Keratinocyte (primary cell): Measurements from ENCODE around the gene FICD. TPM values are rescaled to one million over a fixed set of nuclear protein-coding genes. Genes with fewer than 3 reads are reported as not detected.

Source experiments
- DNase-seq: peaks from one replicate; pipeline ENCODE4 v3.0.0-alpha.2; 2011; ENCODE audit warnings: low read depth, missing footprints, low spot score
- FAIRE-seq: peaks from 2 replicates; lab custom pipeline; 2011; peaks lifted over from hg19 to GRCh38; lab: Jason Lieb, UNC
- H2AFZ ChIP-seq: 2 replicates; pipeline ENCODE4 v1.6.0; 2012; ENCODE audit warnings: low read length, control low read depth, inconsistent platforms; ENCODE audit not compliant: control insufficient read depth
- H3K27ac ChIP-seq: 2 replicates; pipeline ENCODE4 v1.5.1; 2011; ENCODE audit warnings: low read length; ENCODE audit not compliant: control insufficient read depth, insufficient read depth
- H3K27me3 ChIP-seq: 3 replicates; pipeline ENCODE4 v1.6.0; 2011; ENCODE audit warnings: low read length; ENCODE audit not compliant: control insufficient read depth, insufficient read depth; ENCODE audit errors: extremely low read depth
- H3K36me3 ChIP-seq, 2 experiments: 2 replicates in 1 of 2; 3 replicates in 1 of 2; pipeline ENCODE4 v1.5.1; 2011; ENCODE audit warnings: low read length in 2 of 2, mild to moderate bottlenecking in 1 of 2; ENCODE audit not compliant: control insufficient read depth in 2 of 2, insufficient read depth in 2 of 2; ENCODE audit errors: extremely low read depth in 1 of 2
- H3K4me1 ChIP-seq: 3 replicates; pipeline ENCODE4 v1.5.1; 2011; ENCODE audit warnings: low read length; ENCODE audit not compliant: control insufficient read depth, insufficient read depth; ENCODE audit errors: extremely low read depth
- H3K4me2 ChIP-seq: 3 replicates; pipeline ENCODE4 v1.6.0; 2011; ENCODE audit warnings: low read depth, low read length; ENCODE audit not compliant: control insufficient read depth, insufficient read depth; ENCODE audit errors: extremely low read depth
- H3K4me3 ChIP-seq, 3 experiments: fragments of 200-600 bp in 1 of 3; sonication (generic) in 1 of 3; 2 replicates in 2 of 3; 3 replicates in 1 of 3; pipeline ENCODE4 v1.5.1; 2011 to 2016; ENCODE audit warnings: low read length in 3 of 3, mild to moderate bottlenecking in 3 of 3, control low read depth in 2 of 3, inconsistent platforms in 1 of 3, low read depth in 1 of 3, mixed read lengths in 1 of 3, mixed run types in 1 of 3, moderate library complexity in 1 of 3; ENCODE audit not compliant: control insufficient read depth in 2 of 3, insufficient read depth in 2 of 3; ENCODE audit errors: extremely low read depth in 1 of 3
- H3K79me2 ChIP-seq: 2 replicates; pipeline ENCODE4 v1.6.0; 2012; ENCODE audit warnings: low read length; ENCODE audit not compliant: control insufficient read depth, insufficient read depth
- H3K9ac ChIP-seq: 3 replicates; pipeline ENCODE4 v1.6.0; 2011; ENCODE audit warnings: low read length; ENCODE audit not compliant: control insufficient read depth, insufficient read depth; ENCODE audit errors: extremely low read depth
- H3K9me1 ChIP-seq: 3 replicates; pipeline ENCODE4 v1.6.0; 2011; ENCODE audit warnings: low read length; ENCODE audit not compliant: control insufficient read depth, insufficient read depth; ENCODE audit errors: extremely low read depth
- H3K9me3 ChIP-seq: 2 replicates; pipeline ENCODE4 v1.5.1; 2012; ENCODE audit warnings: low read depth, low read length; ENCODE audit not compliant: control insufficient read depth
- H4K20me1 ChIP-seq: 3 replicates; pipeline ENCODE4 v1.6.0; 2011; ENCODE audit warnings: low read length; ENCODE audit not compliant: control insufficient read depth, insufficient read depth; ENCODE audit errors: extremely low read depth
- EZH2 ChIP-seq: IDR thresholded peaks from one replicate; pipeline ENCODE4 v1.6.1; 2012; ENCODE audit warnings: inconsistent platforms, mild to moderate bottlenecking, low read length, moderate library complexity
- dilution Hi-C: fragments of 300-500 bp; cut with MboI; formaldehyde crosslinking; loops from one replicate; pipeline ENCODE4 v1.7.0; 2020; ENCODE audit warnings: low sequenced_read_pairs; ENCODE audit not compliant: extremely low pct_ligation_motif_present
- polyA plus RNA-seq, 5 experiments: library from polyadenylated mRNA; depleted of rRNA in 3 of 5; stranded (reverse) in 3 of 5; stranded (forward) in 1 of 5; unstranded in 1 of 5; fragments of >200 nt; gene quantifications; 1 replicate in 1 of 5; 2 replicates in 3 of 5; 3 replicates in 1 of 5; pipeline versions ENCODE4 v1.2.1 to v1.2.3, GENCODE V29; 2011 to 2012; ENCODE audit warnings: missing spikeins in 2 of 5, low read depth in 1 of 5, low replicate concordance in 1 of 5
- TF ChIP-seq, protein P1 (sequence below), 3 experiments: IDR thresholded peaks in 1 of 3; conservative IDR thresholded peaks in 1 of 3; optimal IDR thresholded peaks in 1 of 3; 2 replicates in 2 of 3; 3 replicates in 1 of 3; pipeline versions ENCODE3 to v1.5.1; 2011; ENCODE audit warnings: low read length in 3 of 3, mild to moderate bottlenecking in 3 of 3, moderate library complexity in 2 of 3, control low read depth in 1 of 3, inconsistent platforms in 1 of 3; ENCODE audit not compliant: insufficient read depth in 2 of 3; ENCODE audit errors: extremely low read depth in 1 of 3

Gene FICD
- polyA plus RNA-seq, 1 donor (not counting 4 experiments of a cell fraction or from before 2014, with no cell fraction given) = 0.47 TPM

DNA sequence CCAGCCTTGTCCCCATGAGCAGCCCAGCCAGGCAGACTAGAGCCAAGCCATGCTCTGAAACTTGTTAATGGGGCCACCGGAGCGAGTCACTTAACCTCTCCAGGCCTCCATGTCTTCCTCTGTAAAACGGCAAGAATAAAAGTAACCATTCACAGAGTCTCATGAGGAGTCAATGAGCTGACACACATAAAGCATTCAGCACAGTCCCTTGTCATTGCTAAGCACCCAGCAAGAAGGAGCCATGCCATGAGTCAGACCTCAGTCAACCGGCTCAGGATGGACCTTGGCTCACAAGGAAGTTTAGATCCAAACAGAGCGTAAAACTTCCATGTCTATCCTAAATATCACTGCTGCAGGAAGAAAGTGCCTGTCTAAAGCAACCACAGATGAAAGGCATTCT is 10.6 kb downstream of the FICD start:
- Histone ChIP-seq H3K36me3 (peaks cover 52 to 65% of the 10 kb centered on the region in 2 experiments), H3K27me3 (no peaks in the 10 kb centered on the region), H3K4me2 (no peak overlapping the region), H3K4me3 (no peak overlapping the region), H3K4me1 (no peaks in the 10 kb centered on the region), H3K27ac (no peak overlapping the region), H3K79me2 (peaks cover 2% of the 10 kb centered on the region), H3K9me3 (no peaks in the 10 kb centered on the region), H2AFZ (no peak overlapping the region), H4K20me1 (no peaks in the 10 kb centered on the region), H3K9me1 (no peaks in the 10 kb centered on the region), H3K9ac (no peak overlapping the region)
- DNase-seq (no peak), FAIRE-seq (no peak)
- no peak for TF ChIP-seq EZH2
- TF ChIP-seq, protein P1, sequence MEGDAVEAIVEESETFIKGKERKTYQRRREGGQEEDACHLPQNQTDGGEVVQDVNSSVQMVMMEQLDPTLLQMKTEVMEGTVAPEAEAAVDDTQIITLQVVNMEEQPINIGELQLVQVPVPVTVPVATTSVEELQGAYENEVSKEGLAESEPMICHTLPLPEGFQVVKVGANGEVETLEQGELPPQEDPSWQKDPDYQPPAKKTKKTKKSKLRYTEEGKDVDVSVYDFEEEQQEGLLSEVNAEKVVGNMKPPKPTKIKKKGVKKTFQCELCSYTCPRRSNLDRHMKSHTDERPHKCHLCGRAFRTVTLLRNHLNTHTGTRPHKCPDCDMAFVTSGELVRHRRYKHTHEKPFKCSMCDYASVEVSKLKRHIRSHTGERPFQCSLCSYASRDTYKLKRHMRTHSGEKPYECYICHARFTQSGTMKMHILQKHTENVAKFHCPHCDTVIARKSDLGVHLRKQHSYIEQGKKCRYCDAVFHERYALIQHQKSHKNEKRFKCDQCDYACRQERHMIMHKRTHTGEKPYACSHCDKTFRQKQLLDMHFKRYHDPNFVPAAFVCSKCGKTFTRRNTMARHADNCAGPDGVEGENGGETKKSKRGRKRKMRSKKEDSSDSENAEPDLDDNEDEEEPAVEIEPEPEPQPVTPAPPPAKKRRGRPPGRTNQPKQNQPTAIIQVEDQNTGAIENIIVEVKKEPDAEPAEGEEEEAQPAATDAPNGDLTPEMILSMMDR (optimal IDR thresholded peaks at IDR 0.05 in 1 of 3, IDR thresholded peaks at IDR 0.05 in 1 of 3, conservative IDR thresholded peaks at IDR 0.05 in 1 of 3; ENCODE audit: extremely low read depth in 1 of 3, insufficient read depth in 2 of 3, low read length in 3 of 3) = no peak
- dilution Hi-C loops = no loop called here

DNA sequence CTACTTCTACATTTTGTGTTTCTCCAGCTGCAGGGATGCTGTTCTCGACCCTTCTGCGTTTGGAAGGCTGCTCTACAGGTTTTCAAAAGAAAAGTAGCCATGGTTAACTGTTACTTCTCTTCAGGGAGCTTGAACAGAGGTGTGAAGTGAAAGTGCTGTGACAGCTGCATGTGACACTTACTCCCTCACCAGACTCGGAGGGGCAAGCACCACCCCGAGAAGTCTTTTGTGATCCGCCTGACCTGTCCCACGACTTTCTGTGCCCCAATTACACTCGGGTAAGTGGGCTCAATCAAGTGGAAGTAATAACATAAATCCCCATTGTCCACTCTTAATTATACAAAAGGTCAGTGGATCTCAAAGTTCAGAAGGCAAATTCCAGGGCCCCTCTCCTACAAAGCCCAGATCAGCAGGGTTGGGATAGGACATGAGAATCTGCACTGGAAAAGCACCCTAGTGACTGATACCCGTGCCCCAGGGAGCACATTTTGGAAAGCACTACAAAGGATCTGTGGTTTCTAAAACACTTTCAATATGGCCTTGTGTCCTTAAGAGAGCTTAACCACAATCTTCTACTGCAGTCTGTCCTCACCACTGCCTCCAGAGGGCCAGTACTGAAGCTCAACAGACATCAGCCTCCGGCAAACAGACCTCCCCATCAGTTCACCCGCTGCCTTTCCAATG is 11.5 kb downstream of the FICD start:
- Histone ChIP-seq H3K27me3 (no peaks in the 10 kb centered on the region), H3K4me3 (no peak overlapping the region), H3K27ac (no peak overlapping the region), H3K4me2 (no peak overlapping the region), H3K9me3 (no peaks in the 10 kb centered on the region), H3K79me2 (peaks cover 2% of the 10 kb centered on the region), H3K9me1 (no peaks in the 10 kb centered on the region), H2AFZ (no peak overlapping the region), H3K4me1 (no peaks in the 10 kb centered on the region), H3K9ac (no peak overlapping the region), H3K36me3 (peaks cover 50 to 65% of the 10 kb centered on the region in 2 experiments), H4K20me1 (no peaks in the 10 kb centered on the region)
- DNase-seq = no peak
- TF ChIP-seq, protein P1 (optimal IDR thresholded peaks at IDR 0.05 in 1 of 3, IDR thresholded peaks at IDR 0.05 in 1 of 3, conservative IDR thresholded peaks at IDR 0.05 in 1 of 3; ENCODE audit: extremely low read depth in 1 of 3, insufficient read depth in 2 of 3, low read length in 3 of 3) = no peak
- TF ChIP-seq EZH2 = no peak
- dilution Hi-C loops = no loop called here
- FAIRE-seq = no peak
